BLaER1 (cell line): Measurements from ENCODE around the gene CMSS1.

ENCODE experiments used
- H3K27ac ChIP-seq: shearing (Covaris generic); formaldehyde crosslinking; 2 replicates; pipeline ENCODE4 v1.8.1; 2022
- H3K27me3 ChIP-seq: shearing (Covaris generic); formaldehyde crosslinking; 2 replicates; pipeline ENCODE4 v1.8.1; 2022
- H3K36me3 ChIP-seq: shearing (Covaris generic); formaldehyde crosslinking; 2 replicates; pipeline ENCODE4 v1.8.1; 2022
- H3K4me1 ChIP-seq: shearing (Covaris generic); formaldehyde crosslinking; 2 replicates; pipeline ENCODE4 v1.8.1; 2022
- H3K4me2 ChIP-seq: shearing (Covaris generic); formaldehyde crosslinking; 2 replicates; pipeline ENCODE4 v1.8.1; 2022
- H3K4me3 ChIP-seq: shearing (Covaris generic); formaldehyde crosslinking; 2 replicates; pipeline ENCODE4 v1.8.1; 2022
- H3K9ac ChIP-seq: shearing (Covaris generic); formaldehyde crosslinking; 2 replicates; pipeline ENCODE4 v1.8.1; 2022
- H3K9me3 ChIP-seq: shearing (Covaris generic); formaldehyde crosslinking; 2 replicates; pipeline ENCODE4 v1.8.1; 2022
- H4K20me1 ChIP-seq: shearing (Covaris generic); formaldehyde crosslinking; 2 replicates; pipeline ENCODE4 v1.8.1; 2022
- Cebpa-rat ChIP-seq: shearing (Covaris generic); IDR thresholded peaks from 2 replicates; pipeline ENCODE4 v1.8.1; 2022

The CMSS1 gene

GRCh38 chr3:99951701-99952100 is 134.0 kb downstream of the CMSS1 start:
- Histone ChIP-seq H3K9me3 (no peaks in the 10 kb centered on the region), H3K9ac (no peak overlapping the region), H3K27ac (no peak overlapping the region), H3K4me3 (no peak overlapping the region), H3K36me3 (no peaks in the 10 kb centered on the region), H3K27me3 (no peaks in the 10 kb centered on the region), H3K4me2 (no peak overlapping the region), H4K20me1 (peaks cover 19% of the 10 kb centered on the region), H3K4me1 (no peaks in the 10 kb centered on the region)
- no peak for TF ChIP-seq Cebpa-rat

GRCh38 chr3:99952306-99952705 is 134.6 kb downstream of the CMSS1 start:
- Histone ChIP-seq H3K36me3 (no peaks in the 10 kb centered on the region), H3K4me1 (no peaks in the 10 kb centered on the region), H3K9ac (no peak overlapping the region), H3K4me2 (no peak overlapping the region), H3K27me3 (no peaks in the 10 kb centered on the region), H4K20me1 (peaks cover 19% of the 10 kb centered on the region), H3K4me3 (no peak overlapping the region), H3K27ac (no peak overlapping the region), H3K9me3 (no peaks in the 10 kb centered on the region)
- TF ChIP-seq Cebpa-rat, result no peak

- Histone ChIP-seq H4K20me1 (peaks cover 19% of the 10 kb centered on the region), H3K27ac (no peak overlapping the region)
- TF ChIP-seq Cebpa-rat, result no peak
Measured at GRCh38 chr3:99953596-99953995, 135.9 kb downstream of the CMSS1 start.

GRCh38 chr3:99954914-99955644 is 137.4 kb downstream of the CMSS1 start:
- Histone ChIP-seq H3K4me2 (no peak overlapping the region), H3K4me3 (no peak overlapping the region), H4K20me1 (peaks cover 19% of the 10 kb centered on the region), H3K4me1 (0 out of 2 replicates have a peak, but pooled peaks cover 3% of the 10 kb centered on the region), H3K27me3 (no peaks in the 10 kb centered on the region), H3K36me3 (no peaks in the 10 kb centered on the region), H3K27ac (no peak overlapping the region), H3K9ac (no peak overlapping the region), H3K9me3 (no peaks in the 10 kb centered on the region)
- TF ChIP-seq Cebpa-rat, result no peak

More at GRCh38 chr3:99953596-99953995, 135.9 kb downstream of the CMSS1 start:
- H3K4me3 ChIP-seq, result no peak overlapping the region
- no peak overlapping the region for H3K9ac ChIP-seq
- H3K9me3 ChIP-seq, result no peaks in the 10 kb centered on the region
- 0 out of 2 replicates have a peak, but pooled peaks cover 3% of the 10 kb centered on the region for H3K4me1 ChIP-seq
- no peaks in the 10 kb centered on the region for H3K27me3 ChIP-seq
- H3K4me2 ChIP-seq, result no peak overlapping the region
- H3K36me3 ChIP-seq, result no peaks in the 10 kb centered on the region

GRCh38 chr3:99955773-99956562 is 138.3 kb downstream of the CMSS1 start:
- no peaks in the 10 kb centered on the region for H3K9me3 ChIP-seq
- H3K36me3 ChIP-seq, result no peaks in the 10 kb centered on the region
- peaks cover 12% of the 10 kb centered on the region for H4K20me1 ChIP-seq
- no peak overlapping the region for H3K9ac ChIP-seq
- no peak overlapping the region for H3K27ac ChIP-seq
- H3K4me2 ChIP-seq, result no peak overlapping the region
- H3K4me3 ChIP-seq, result no peak overlapping the region
- no peaks in the 10 kb centered on the region for H3K27me3 ChIP-seq
- no peak for TF ChIP-seq Cebpa-rat
- 0 out of 2 replicates have a peak, but pooled peaks cover 3% of the 10 kb centered on the region for H3K4me1 ChIP-seq

GRCh38 chr3:99957151-99957796 is 139.6 kb downstream of the CMSS1 start:
- Histone ChIP-seq H3K4me1 (0 out of 2 replicates have a peak, but pooled peaks cover 3% of the 10 kb centered on the region), H3K9ac (no peak overlapping the region), H3K27me3 (no peaks in the 10 kb centered on the region), H3K4me3 (no peak overlapping the region), H3K27ac (no peak overlapping the region), H3K36me3 (no peaks in the 10 kb centered on the region), H3K4me2 (no peak overlapping the region), H4K20me1 (peaks cover 7% of the 10 kb centered on the region; the same call in 1 of the 2 replicates), H3K9me3 (no peaks in the 10 kb centered on the region)
- no peak for TF ChIP-seq Cebpa-rat

GRCh38 chr3:99958222-99958912 is 140.7 kb downstream of the CMSS1 start:
- 0 out of 2 replicates have a peak, but pooled peaks cover 3% of the 10 kb centered on the region for H3K4me1 ChIP-seq
- H3K27me3 ChIP-seq, result no peaks in the 10 kb centered on the region
- peaks cover 7% of the 10 kb centered on the region; the same call in 1 of the 2 replicates for H4K20me1 ChIP-seq

GRCh38 chr3:99960123-99960878 is 142.6 kb downstream of the CMSS1 start:
- no peak overlapping the region for H3K27ac ChIP-seq
- no peak for TF ChIP-seq Cebpa-rat
- H3K4me1 ChIP-seq, result 0 out of 2 replicates have a peak, but pooled peaks cover 3% of the 10 kb centered on the region
- H3K4me3 ChIP-seq, result no peak overlapping the region
- H3K9ac ChIP-seq, result no peak overlapping the region
- H3K36me3 ChIP-seq, result 0 out of 2 replicates have a peak, but pooled peaks cover 5% of the 10 kb centered on the region
- no peak overlapping the region for H3K4me2 ChIP-seq
- H3K27me3 ChIP-seq, result no peaks in the 10 kb centered on the region
- H3K9me3 ChIP-seq, result no peaks in the 10 kb centered on the region
- peaks cover 7% of the 10 kb centered on the region; the same call in 1 of the 2 replicates for H4K20me1 ChIP-seq

More at GRCh38 chr3:99958222-99958912, 140.7 kb downstream of the CMSS1 start:
- no peak overlapping the region for H3K4me3 ChIP-seq
- no peak overlapping the region for H3K27ac ChIP-seq
- H3K9ac ChIP-seq, result no peak overlapping the region
- 0 out of 2 replicates have a peak, but pooled peaks cover 1% of the 10 kb centered on the region for H3K36me3 ChIP-seq
- TF ChIP-seq Cebpa-rat, result no peak
- H3K4me2 ChIP-seq, result no peak overlapping the region
- no peaks in the 10 kb centered on the region for H3K9me3 ChIP-seq
